HG03457 (cell line): ENCODE data around the gene IQGAP3.
"Not testable (repeated sequence)": the region's sequence is repeated elsewhere in the genome, so short reads cannot be mapped to it uniquely, and the experiment has no call there.

Source experiments
- ATAC-seq: cut with Tn5 transposase; IDR thresholded peaks from one replicate; pipeline ENCODE4 v1.9.1; 2021; ENCODE audit warnings: moderate number of reproducible peaks; ENCODE audit not compliant: unreplicated experiment

The IQGAP3 gene

GRCh38 chr1:156574039-156574633 is 1.8 kb upstream of the IQGAP3 start:
- no peak for ATAC-seq

- ATAC-seq: no peak
Observed at GRCh38 chr1:156572663-156573018, 276 bp upstream of the IQGAP3 start.

- ATAC-seq: no peak
Observed at GRCh38 chr1:156571261-156571852, 1.0 kb downstream of the IQGAP3 start.

GRCh38 chr1:156566436-156566835 is 5.9 kb downstream of the IQGAP3 start:
- no peak for ATAC-seq

GRCh38 chr1:156565519-156565918 is 6.8 kb downstream of the IQGAP3 start:
- no peak for ATAC-seq

- ATAC-seq: no peak
Observed at GRCh38 chr1:156560585-156561163, 11.7 kb downstream of the IQGAP3 start.

- ATAC-seq: no peak
Observed at GRCh38 chr1:156559797-156560385, 12.5 kb downstream of the IQGAP3 start.

GRCh38 chr1:156559086-156559796 is 13.1 kb downstream of the IQGAP3 start:
- ATAC-seq: no peak

- ATAC-seq: no peak
Observed at GRCh38 chr1:156556354-156556753, 16.0 kb downstream of the IQGAP3 start.

- ATAC-seq: no peak
Observed at GRCh38 chr1:156555715-156556114, 16.6 kb downstream of the IQGAP3 start.

GRCh38 chr1:156554971-156555370 is 17.4 kb downstream of the IQGAP3 start:
- ATAC-seq: no peak

- no peak for ATAC-seq
Observed at GRCh38 chr1:156553860-156554485, 18.4 kb downstream of the IQGAP3 start.

GRCh38 chr1:156552937-156553336 is 19.4 kb downstream of the IQGAP3 start:
- not testable (repeated sequence) for ATAC-seq

- ATAC-seq: no peak
Observed at GRCh38 chr1:156552518-156552917, 19.8 kb downstream of the IQGAP3 start.

GRCh38 chr1:156551869-156552268 is 20.5 kb downstream of the IQGAP3 start:
- no peak for ATAC-seq

GRCh38 chr1:156551066-156551643 is 21.2 kb downstream of the IQGAP3 start:
- ATAC-seq: no peak

GRCh38 chr1:156550346-156550745 is 22.0 kb downstream of the IQGAP3 start:
- no peak for ATAC-seq

GRCh38 chr1:156549831-156550230 is 22.5 kb downstream of the IQGAP3 start:
- ATAC-seq: no peak

- no peak for ATAC-seq
Observed at GRCh38 chr1:156549390-156549789, 23.0 kb downstream of the IQGAP3 start.

GRCh38 chr1:156547982-156548381 is 24.4 kb downstream of the IQGAP3 start:
- ATAC-seq: no peak

GRCh38 chr1:156547434-156547833 is 24.9 kb downstream of the IQGAP3 start:
- no peak for ATAC-seq
